RWPE1 (cell line): ENCODE results near the gene RNF220.

Experiments
- CTCF ChIA-PET: fragments of 350-600 bp; sonication (Branson Sonifier 250); formaldehyde crosslinking; extraction: SDS; loops from one replicate; lab custom pipeline; 2021; lab: Yijun Ruan, JAX
- POLR2A ChIA-PET: fragments of 400-600 bp; formaldehyde crosslinking; extraction: SDS; loops from one replicate; lab custom pipeline; 2020; ENCODE audit warnings: antibody characterized with exemption; ENCODE audit not compliant: low non-redundant PET; lab: Yijun Ruan, JAX
- DNase-seq: peaks from one replicate; pipeline ENCODE4 v3.0.0; 2012; ENCODE audit warnings: low spot score
- H3K27ac ChIP-seq: fragments of 450-650 bp; 2 replicates; pipeline ENCODE4 v1.5.1; 2017
- TF ChIP-seq, protein P1 (sequence below): fragments of 450-650 bp; conservative IDR thresholded peaks from 2 replicates; pipeline ENCODE4 v1.5.1; 2017; ENCODE audit warnings: low read depth, mild to moderate bottlenecking

RNF220 gene

GRCh38 chr1:44676484-44677200 is 271.6 kb downstream of the RNF220 start:
- TF ChIP-seq, protein P1, sequence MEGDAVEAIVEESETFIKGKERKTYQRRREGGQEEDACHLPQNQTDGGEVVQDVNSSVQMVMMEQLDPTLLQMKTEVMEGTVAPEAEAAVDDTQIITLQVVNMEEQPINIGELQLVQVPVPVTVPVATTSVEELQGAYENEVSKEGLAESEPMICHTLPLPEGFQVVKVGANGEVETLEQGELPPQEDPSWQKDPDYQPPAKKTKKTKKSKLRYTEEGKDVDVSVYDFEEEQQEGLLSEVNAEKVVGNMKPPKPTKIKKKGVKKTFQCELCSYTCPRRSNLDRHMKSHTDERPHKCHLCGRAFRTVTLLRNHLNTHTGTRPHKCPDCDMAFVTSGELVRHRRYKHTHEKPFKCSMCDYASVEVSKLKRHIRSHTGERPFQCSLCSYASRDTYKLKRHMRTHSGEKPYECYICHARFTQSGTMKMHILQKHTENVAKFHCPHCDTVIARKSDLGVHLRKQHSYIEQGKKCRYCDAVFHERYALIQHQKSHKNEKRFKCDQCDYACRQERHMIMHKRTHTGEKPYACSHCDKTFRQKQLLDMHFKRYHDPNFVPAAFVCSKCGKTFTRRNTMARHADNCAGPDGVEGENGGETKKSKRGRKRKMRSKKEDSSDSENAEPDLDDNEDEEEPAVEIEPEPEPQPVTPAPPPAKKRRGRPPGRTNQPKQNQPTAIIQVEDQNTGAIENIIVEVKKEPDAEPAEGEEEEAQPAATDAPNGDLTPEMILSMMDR: no peak
- H3K27ac ChIP-seq: no peak overlapping the region
- ChIA-PET POLR2A (no interaction called here), CTCF (interaction anchor here (0.6 kb wide), 1 partner anchor 624 kb away, joined by 3 read pairs; no protein-coding TSS in a partner anchor)
- DNase-seq: no peak

DNA sequence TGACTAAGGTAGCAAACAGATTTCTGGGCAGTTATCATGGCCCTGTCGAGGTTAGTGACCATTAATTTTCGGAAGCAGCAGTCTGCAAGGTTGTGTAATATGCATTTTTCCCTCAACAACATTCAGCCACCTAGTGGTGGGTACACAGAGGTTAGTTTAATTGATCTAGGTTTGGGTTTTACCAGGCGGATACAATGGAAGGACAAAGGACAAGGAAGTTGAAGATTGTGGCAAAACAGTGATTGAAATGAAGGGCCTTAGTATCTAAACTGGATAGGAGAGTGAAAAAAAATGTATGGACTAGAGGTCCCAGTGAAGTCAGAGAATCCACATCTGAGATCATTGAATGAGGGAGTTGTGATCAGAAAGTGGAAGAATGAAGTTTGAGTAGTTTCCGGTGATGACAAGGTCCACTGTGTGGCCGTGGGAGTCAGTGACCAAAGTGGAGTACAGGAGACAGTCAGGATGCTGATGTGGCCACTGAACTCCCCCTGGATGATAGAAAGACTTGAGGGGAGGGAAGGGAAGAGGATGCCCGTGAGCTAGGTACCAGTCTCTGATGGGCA is 272.2 kb downstream of the RNF220 start:
- POLR2A ChIA-PET: no interaction called here
- peak; percentile 47 for DNase-seq
- no peak overlapping the region for H3K27ac ChIP-seq
- TF ChIP-seq, protein P1: peak; percentile 44
- CTCF ChIA-PET: interaction anchor here (1.1 kb wide), 1 partner anchor 36 kb away, joined by 5 read pairs; no protein-coding TSS in a partner anchor

DNA sequence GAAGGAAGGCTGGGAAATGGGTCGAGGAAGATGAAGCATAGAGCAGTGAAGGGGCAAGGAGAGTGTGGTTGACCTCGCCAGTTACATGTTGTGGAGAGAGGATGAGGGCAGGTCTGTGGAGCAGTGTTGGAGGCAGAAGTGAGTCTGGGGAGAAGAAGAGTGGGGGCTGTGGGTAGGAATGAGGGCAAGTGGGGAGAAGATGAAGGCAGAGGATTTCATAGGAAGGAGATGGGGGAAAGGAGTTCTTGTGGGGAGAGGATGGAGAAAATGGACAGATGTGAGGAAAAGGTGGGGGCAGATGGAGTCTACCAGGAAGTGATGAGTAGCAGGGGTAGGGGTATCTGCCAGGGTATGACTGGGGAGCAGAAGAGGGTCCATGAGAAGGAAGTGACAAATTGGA is 273.1 kb downstream of the RNF220 start:
- ChIA-PET POLR2A (no interaction called here), CTCF (interaction anchor here (1.1 kb wide), 1 partner anchor 35 kb away, joined by 5 read pairs; no protein-coding TSS in a partner anchor)
- TF ChIP-seq, protein P1: no peak
- H3K27ac ChIP-seq: no peak overlapping the region
- no peak for DNase-seq

DNA sequence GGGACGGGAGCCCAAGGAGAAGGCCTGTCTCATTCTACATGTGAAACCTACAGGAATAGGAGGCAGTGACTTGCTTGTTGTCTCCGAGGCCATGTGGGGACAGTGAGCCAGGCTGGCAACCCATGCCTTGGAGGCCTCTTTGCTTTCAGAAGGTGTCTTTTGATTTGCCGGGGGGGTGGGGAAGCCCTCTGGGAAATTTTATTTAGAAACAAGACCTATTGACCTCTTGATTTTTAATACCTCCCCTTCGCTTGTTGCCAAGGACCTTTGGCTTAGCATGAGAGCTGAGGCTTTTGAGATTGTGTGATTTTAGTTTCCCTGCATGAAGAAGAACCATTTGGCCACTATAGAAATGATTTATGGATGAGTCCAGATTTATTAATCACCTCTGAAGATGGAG is 273.6 kb downstream of the RNF220 start:
- TF ChIP-seq, protein P1: no peak
- ChIA-PET CTCF (no interaction called here), POLR2A (no interaction called here)

DNA sequence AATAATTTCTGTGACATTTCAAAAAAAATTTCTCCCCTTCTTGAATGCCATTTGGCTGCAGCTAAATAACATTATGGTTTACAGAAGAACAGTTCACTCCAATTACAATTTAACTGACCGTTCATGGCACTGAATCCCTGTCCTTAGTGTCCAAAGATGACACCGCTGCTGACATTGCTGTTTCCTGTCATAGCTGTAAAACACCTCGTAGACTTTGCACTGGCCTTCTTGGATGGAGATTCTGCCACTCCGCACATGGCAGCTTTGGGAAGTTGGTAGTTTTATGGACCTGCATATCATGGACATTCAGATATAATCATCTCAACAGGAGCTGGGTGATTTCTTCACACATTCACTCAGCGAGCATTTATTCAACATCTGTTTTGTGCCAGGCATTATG is 274.4 kb downstream of the RNF220 start:
- TF ChIP-seq, protein P1: no peak
- H3K27ac ChIP-seq: no peak overlapping the region
- DNase-seq: no peak
- POLR2A ChIA-PET: no interaction called here
- CTCF ChIA-PET: no interaction called here

More for the DNA sequence above, 273.6 kb downstream of the RNF220 start:
- no peak for DNase-seq
- no peak overlapping the region for H3K27ac ChIP-seq

GRCh38 chr1:44681905-44682882 is 277.1 kb downstream of the RNF220 start:
- POLR2A ChIA-PET: no interaction called here
- TF ChIP-seq, protein P1: no peak

More at GRCh38 chr1:44681905-44682882, 277.1 kb downstream of the RNF220 start:
- H3K27ac ChIP-seq: no peak overlapping the region
- CTCF ChIA-PET: interaction anchor here (0.6 kb wide), 1 partner anchor 274 kb away, joined by 3 read pairs; no protein-coding TSS in a partner anchor
- no peak for DNase-seq
